Ascending aorta (tissue), 2 donors: ENCODE results near the gene COX5A. TPM values are rescaled to one million over a fixed set of nuclear protein-coding genes. Genes with fewer than 3 reads are reported as not detected.

Experiments
- DNase-seq, 2 donors: peaks; one replicate each; pipeline ENCODE4 v3.0.0-alpha.2; 2019; ENCODE audit warnings: low spot score in 2 of 2
- H3K27ac ChIP-seq, 2 donors: fragments of 200-600 bp; sonication (generic); one replicate each; pipeline ENCODE4 v1.5.1; 2016 to 2017; ENCODE audit warnings: mild to moderate bottlenecking in 1 of 2
- H3K27me3 ChIP-seq: fragments of 200-600 bp; sonication (generic); one replicate; pipeline ENCODE4 v1.5.1; 2017
- H3K36me3 ChIP-seq, 2 donors: fragments of 200-600 bp; sonication (generic); one replicate each; pipeline ENCODE4 v1.5.1; 2016
- H3K4me1 ChIP-seq, 2 donors: fragments of 200-600 bp; sonication (generic); one replicate each; pipeline ENCODE4 v1.5.1; 2016 to 2017; ENCODE audit warnings: mild to moderate bottlenecking in 1 of 2
- H3K4me3 ChIP-seq, 2 donors: fragments of 200-600 bp; sonication (generic); one replicate each; pipeline ENCODE4 v1.5.1; 2016 to 2017; ENCODE audit warnings: mild to moderate bottlenecking in 1 of 2
- H3K9me3 ChIP-seq, 2 donors: fragments of 200-600 bp; sonication (generic); one replicate each; pipeline ENCODE4 v1.5.1; 2016
- CTCF ChIP-seq, 3 experiments: fragments of 200-600 bp in 2 of 3; fragments of 450-650 bp in 1 of 3; sonication (generic) in 2 of 3; IDR thresholded peaks; one replicate each; pipeline ENCODE4 v1.5.1; 2016 to 2019; ENCODE audit warnings: antibody characterized with exemption in 3 of 3, mild to moderate bottlenecking in 1 of 3, moderate library complexity in 1 of 3
- intact Hi-C: fragments of 100-400 bp; cut with DNase I; formaldehyde crosslinking; loops from one replicate; pipeline ENCODE4 v1.15.1; 2023
- total RNA-seq: library from RNA; depleted of rRNA; stranded (reverse); fragments of >200 nt; gene quantifications from one replicate; pipeline ENCODE4 v1.1.0, GENCODE V29; 2016

Gene COX5A
- total RNA-seq, 1 donor from 2014 or later: 83.5 TPM

- no peak overlapping the region for H3K4me3 ChIP-seq
- no peak for DNase-seq
- no peaks in the 10 kb centered on the region for H3K36me3 ChIP-seq
- TF ChIP-seq CTCF (IDR thresholded peaks at IDR 0.05): no peak
- H3K27ac ChIP-seq: no peak overlapping the region
- no peaks in the 10 kb centered on the region for H3K27me3 ChIP-seq
- no peaks in the 10 kb centered on the region for H3K9me3 ChIP-seq
- peaks cover 4 to 11% of the 10 kb centered on the region in 2 donors for H3K4me1 ChIP-seq
- intact Hi-C loops: no loop called here
Measured at GRCh38 chr15:74962219-74962618, 24.3 kb upstream of the COX5A start.

- intact Hi-C loops: no loop called here
- no peak for DNase-seq
- TF ChIP-seq CTCF (IDR thresholded peaks at IDR 0.05): no peak
- H3K27me3 ChIP-seq: no peaks in the 10 kb centered on the region
- H3K36me3 ChIP-seq: no peaks in the 10 kb centered on the region
- H3K4me1 ChIP-seq: peaks cover 4 to 11% of the 10 kb centered on the region in 2 donors
- no peak overlapping the region for H3K27ac ChIP-seq
- H3K4me3 ChIP-seq: no peak overlapping the region
- H3K9me3 ChIP-seq: no peaks in the 10 kb centered on the region
Measured at GRCh38 chr15:74961616-74962015, 23.7 kb upstream of the COX5A start.

GRCh38 chr15:74960995-74961588 is 23.2 kb upstream of the COX5A start:
- Histone ChIP-seq H3K36me3 (no peaks in the 10 kb centered on the region), H3K27me3 (no peaks in the 10 kb centered on the region), H3K4me3 (no peak overlapping the region), H3K9me3 (no peaks in the 10 kb centered on the region), H3K4me1 (peaks cover 4 to 11% of the 10 kb centered on the region in 2 donors), H3K27ac (no peak overlapping the region)
- intact Hi-C loops: no loop called here
- no peak for TF ChIP-seq CTCF (IDR thresholded peaks at IDR 0.05)
- no peak for DNase-seq

- Histone ChIP-seq H3K9me3 (no peaks in the 10 kb centered on the region), H3K4me1 (peaks cover 5 to 13% of the 10 kb centered on the region in 2 donors), H3K36me3 (no peaks in the 10 kb centered on the region), H3K27me3 (no peaks in the 10 kb centered on the region), H3K4me3 (no peak overlapping the region), H3K27ac (no peak overlapping the region)
- TF ChIP-seq CTCF (IDR thresholded peaks at IDR 0.05): no peak
- no peak for DNase-seq
- intact Hi-C loops: no loop called here
Measured at GRCh38 chr15:74960286-74960685, 22.4 kb upstream of the COX5A start.

- Histone ChIP-seq H3K36me3 (no peaks in the 10 kb centered on the region), H3K9me3 (no peaks in the 10 kb centered on the region), H3K27ac (peak overlapping the region; percentile 91 to 94), H3K4me3 (peak overlapping the region; percentile 71 to 84), H3K27me3 (no peaks in the 10 kb centered on the region), H3K4me1 (peaks cover 7 to 16% of the 10 kb centered on the region in 2 donors)
- no peak for TF ChIP-seq CTCF (IDR thresholded peaks at IDR 0.05)
- no peak for DNase-seq
- intact Hi-C loops: loop anchor here (2.0 to 10.0 kb wide), 4 partner anchors 63 to 585 kb away; partner anchors contain the start of genes ARID3B, CLK3 and PPCDC
Measured at GRCh38 chr15:74959586-74959939, 21.7 kb upstream of the COX5A start.
